Ascending aorta (tissue), 2 donors: Measurements from ENCODE around the gene SAMD13. TPM values are rescaled to one million over a fixed set of nuclear protein-coding genes. Genes with fewer than 3 reads are reported as not detected.

Experiments used
- DNase-seq, 2 donors: peaks; one replicate each; pipeline ENCODE4 v3.0.0-alpha.2; 2019; ENCODE audit warnings: low spot score in 2 of 2
- H3K27ac ChIP-seq, 2 donors: fragments of 200-600 bp; sonication (generic); one replicate each; pipeline ENCODE4 v1.5.1; 2016 to 2017; ENCODE audit warnings: mild to moderate bottlenecking in 1 of 2
- H3K27me3 ChIP-seq: fragments of 200-600 bp; sonication (generic); one replicate; pipeline ENCODE4 v1.5.1; 2017
- H3K36me3 ChIP-seq, 2 donors: fragments of 200-600 bp; sonication (generic); one replicate each; pipeline ENCODE4 v1.5.1; 2016
- H3K4me1 ChIP-seq, 2 donors: fragments of 200-600 bp; sonication (generic); one replicate each; pipeline ENCODE4 v1.5.1; 2016 to 2017; ENCODE audit warnings: mild to moderate bottlenecking in 1 of 2
- H3K4me3 ChIP-seq, 2 donors: fragments of 200-600 bp; sonication (generic); one replicate each; pipeline ENCODE4 v1.5.1; 2016 to 2017; ENCODE audit warnings: mild to moderate bottlenecking in 1 of 2
- H3K9me3 ChIP-seq, 2 donors: fragments of 200-600 bp; sonication (generic); one replicate each; pipeline ENCODE4 v1.5.1; 2016
- intact Hi-C: fragments of 100-400 bp; cut with DNase I; formaldehyde crosslinking; loops from one replicate; pipeline ENCODE4 v1.15.1; 2023
- total RNA-seq: library from RNA; depleted of rRNA; stranded (reverse); fragments of >200 nt; gene quantifications from one replicate; pipeline ENCODE4 v1.1.0, GENCODE V29; 2016
- TF ChIP-seq, protein P1 (sequence below), 3 experiments: fragments of 200-600 bp in 2 of 3; fragments of 450-650 bp in 1 of 3; sonication (generic) in 2 of 3; IDR thresholded peaks; one replicate each; pipeline ENCODE4 v1.5.1; 2016 to 2019; ENCODE audit warnings: antibody characterized with exemption in 3 of 3, mild to moderate bottlenecking in 1 of 3, moderate library complexity in 1 of 3

Gene SAMD13
- total RNA-seq, 1 donor from 2014 or later = not detected

DNA sequence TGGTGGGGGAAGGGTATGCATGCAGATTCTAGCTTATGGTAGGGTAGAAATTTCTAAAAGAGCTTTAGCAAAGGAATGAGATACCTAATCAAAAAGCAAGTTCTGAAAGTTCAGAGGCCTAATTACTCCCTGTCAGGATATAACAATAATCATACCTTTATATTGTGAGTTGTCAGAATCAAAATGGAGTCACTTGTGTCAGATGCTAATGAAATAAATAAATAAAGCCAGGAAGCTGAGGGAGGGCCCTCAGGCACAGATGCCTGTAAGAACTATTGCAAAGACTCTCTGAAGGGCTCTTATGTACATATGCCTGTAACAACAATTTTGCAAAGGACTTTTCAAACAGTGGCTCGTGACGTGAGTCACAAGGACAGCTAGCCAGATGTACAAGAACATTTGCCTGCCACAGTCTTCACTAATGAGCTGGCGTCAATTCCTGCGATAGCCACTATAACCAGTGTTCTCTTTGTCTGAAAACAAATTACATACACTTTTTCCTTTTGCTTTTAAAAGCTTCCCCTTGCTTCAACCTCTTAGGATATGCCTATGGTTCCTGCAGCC is 69.4 kb downstream of the SAMD13 start:
- Histone ChIP-seq H3K4me3 (no peak overlapping the region), H3K27ac (no peak overlapping the region), H3K4me1 (peaks cover 0 to 10% of the 10 kb centered on the region in 2 donors), H3K36me3 (no peaks in the 10 kb centered on the region), H3K27me3 (no peaks in the 10 kb centered on the region), H3K9me3 (no peaks in the 10 kb centered on the region)
- DNase-seq = no peak
- TF ChIP-seq, protein P1, sequence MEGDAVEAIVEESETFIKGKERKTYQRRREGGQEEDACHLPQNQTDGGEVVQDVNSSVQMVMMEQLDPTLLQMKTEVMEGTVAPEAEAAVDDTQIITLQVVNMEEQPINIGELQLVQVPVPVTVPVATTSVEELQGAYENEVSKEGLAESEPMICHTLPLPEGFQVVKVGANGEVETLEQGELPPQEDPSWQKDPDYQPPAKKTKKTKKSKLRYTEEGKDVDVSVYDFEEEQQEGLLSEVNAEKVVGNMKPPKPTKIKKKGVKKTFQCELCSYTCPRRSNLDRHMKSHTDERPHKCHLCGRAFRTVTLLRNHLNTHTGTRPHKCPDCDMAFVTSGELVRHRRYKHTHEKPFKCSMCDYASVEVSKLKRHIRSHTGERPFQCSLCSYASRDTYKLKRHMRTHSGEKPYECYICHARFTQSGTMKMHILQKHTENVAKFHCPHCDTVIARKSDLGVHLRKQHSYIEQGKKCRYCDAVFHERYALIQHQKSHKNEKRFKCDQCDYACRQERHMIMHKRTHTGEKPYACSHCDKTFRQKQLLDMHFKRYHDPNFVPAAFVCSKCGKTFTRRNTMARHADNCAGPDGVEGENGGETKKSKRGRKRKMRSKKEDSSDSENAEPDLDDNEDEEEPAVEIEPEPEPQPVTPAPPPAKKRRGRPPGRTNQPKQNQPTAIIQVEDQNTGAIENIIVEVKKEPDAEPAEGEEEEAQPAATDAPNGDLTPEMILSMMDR (IDR thresholded peaks at IDR 0.05) = no peak
- intact Hi-C loops = no loop called here

DNA sequence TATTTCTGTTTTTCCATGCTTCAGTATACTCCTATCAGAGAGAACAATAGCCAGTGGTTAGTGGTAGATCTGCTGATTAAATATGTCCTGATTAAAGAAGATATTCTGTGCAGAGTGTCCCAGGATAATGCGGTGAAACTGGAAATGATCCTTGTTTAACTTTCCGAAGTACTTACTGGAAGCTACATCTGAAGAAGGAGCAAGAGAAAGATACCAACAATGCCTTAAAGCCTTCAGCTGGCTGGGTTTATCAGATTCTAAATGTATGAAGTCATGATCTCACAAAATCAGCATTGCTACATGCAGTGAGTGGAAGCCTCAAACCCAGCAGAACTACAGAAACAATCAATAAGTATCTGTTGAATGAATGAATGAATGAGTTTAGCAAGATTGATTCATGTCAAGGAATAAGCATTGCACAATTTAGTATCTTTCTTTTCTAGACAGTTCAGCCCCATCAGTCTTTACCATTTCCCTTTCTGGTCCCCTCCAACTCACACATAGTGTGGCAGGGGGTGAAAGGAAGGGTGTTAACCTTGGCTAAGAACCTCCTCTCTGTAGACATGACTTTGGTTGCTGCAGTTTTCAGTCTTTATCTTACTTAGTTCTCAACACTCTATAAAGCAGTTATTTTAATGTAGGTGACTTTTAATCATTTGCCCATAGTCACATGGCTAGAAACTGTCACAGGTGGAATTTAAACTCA is 72.1 kb downstream of the SAMD13 start:
- H3K27ac ChIP-seq = no peak overlapping the region
- intact Hi-C loops = no loop called here

DNA sequence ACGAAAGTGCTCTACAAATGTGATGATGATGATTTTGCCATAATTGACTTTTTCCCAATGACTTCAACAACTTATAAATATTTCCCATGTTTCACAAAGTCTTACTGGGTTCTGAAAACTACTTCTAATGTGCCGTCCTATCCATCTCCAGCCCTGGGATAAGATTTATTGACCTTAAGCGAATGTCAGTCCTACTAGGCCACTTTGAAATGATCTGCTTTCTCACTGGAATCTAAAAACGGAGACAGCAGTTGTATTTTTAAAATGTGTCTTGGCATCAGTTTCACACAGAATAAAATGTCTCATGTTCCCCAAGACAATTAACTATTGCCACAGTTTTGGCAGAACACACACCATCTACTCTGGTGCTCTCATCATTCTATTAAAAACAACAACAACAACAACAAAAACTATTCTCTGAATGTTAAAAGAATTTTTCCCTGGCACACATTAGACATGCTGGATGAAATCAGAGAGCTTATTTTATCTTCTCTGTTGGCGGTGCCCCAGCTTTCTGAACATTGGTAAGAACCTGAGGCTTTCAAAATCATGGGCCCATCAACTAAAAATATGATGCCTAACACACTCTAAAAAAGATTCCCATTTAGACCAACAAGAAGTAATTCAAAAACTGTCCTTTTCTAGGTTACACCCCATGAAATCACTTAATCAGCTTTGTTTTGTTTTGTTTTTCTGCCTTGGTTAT is 73.6 kb downstream of the SAMD13 start:
- Histone ChIP-seq H3K27me3 (no peaks in the 10 kb centered on the region), H3K4me3 (no peak overlapping the region), H3K4me1 (peaks cover 0 to 13% of the 10 kb centered on the region in 2 donors), H3K9me3 (no peaks in the 10 kb centered on the region), H3K36me3 (no peaks in the 10 kb centered on the region), H3K27ac (peak overlapping the region in 1 of 2 donors; percentile 3)
- TF ChIP-seq, protein P1 (IDR thresholded peaks at IDR 0.05) = no peak
- DNase-seq = no peak
- intact Hi-C loops = no loop called here

More for the DNA sequence above, 72.1 kb downstream of the SAMD13 start:
- Histone ChIP-seq H3K36me3 (no peaks in the 10 kb centered on the region), H3K4me3 (no peak overlapping the region), H3K27me3 (no peaks in the 10 kb centered on the region), H3K9me3 (no peaks in the 10 kb centered on the region), H3K4me1 (peaks cover 0 to 13% of the 10 kb centered on the region in 2 donors)
- DNase-seq = no peak
- TF ChIP-seq, protein P1 (IDR thresholded peaks at IDR 0.05) = no peak

DNA sequence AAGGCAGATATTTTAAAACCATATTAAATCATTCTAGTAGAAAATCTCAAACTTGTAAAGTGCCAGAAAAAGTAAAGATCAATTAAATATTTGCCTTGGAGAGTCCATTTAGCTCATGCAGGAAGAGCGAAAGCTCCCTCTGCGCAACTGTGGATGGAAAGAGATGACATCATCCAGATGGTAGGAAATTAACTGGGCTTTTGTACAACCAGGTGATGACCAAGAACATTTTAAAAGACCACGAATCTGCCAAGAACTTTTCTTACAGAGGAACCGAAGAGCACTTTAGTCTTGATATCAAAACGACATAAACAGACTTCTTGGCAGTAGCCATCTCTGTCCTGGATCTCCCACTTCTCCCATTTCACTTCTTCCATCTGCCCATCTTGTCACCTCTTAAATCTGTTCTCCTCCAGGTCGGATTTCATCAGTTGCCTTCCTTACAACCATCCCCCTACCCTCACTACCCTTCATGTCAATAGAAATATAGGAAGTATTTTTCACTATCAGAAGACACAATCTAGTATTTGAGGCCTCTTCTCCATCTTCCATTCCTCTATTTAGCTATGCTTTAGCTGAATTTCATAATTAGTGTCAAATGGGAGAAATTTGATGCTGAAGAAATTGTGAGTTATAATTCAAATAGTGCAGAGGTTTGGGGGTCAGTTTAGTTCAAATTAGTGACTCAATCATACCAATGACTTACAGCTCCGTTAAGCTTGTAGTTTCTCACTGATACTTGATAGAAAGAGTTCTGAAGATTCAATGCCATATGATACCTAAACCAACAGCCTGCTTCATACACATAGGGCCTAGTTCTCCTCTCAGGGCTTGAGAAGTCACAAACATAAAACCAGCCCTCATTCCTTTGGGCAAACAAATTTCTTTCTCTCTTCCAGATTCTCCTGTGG is 74.7 kb downstream of the SAMD13 start:
- no peaks in the 10 kb centered on the region for H3K36me3 ChIP-seq
- H3K27ac ChIP-seq = no peak overlapping the region
- no peak overlapping the region for H3K4me3 ChIP-seq
- intact Hi-C loops = no loop called here
- no peaks in the 10 kb centered on the region for H3K9me3 ChIP-seq
- no peak for DNase-seq
- TF ChIP-seq, protein P1 (IDR thresholded peaks at IDR 0.05) = no peak
- H3K4me1 ChIP-seq = peaks cover 0 to 13% of the 10 kb centered on the region in 2 donors
- no peaks in the 10 kb centered on the region for H3K27me3 ChIP-seq

DNA sequence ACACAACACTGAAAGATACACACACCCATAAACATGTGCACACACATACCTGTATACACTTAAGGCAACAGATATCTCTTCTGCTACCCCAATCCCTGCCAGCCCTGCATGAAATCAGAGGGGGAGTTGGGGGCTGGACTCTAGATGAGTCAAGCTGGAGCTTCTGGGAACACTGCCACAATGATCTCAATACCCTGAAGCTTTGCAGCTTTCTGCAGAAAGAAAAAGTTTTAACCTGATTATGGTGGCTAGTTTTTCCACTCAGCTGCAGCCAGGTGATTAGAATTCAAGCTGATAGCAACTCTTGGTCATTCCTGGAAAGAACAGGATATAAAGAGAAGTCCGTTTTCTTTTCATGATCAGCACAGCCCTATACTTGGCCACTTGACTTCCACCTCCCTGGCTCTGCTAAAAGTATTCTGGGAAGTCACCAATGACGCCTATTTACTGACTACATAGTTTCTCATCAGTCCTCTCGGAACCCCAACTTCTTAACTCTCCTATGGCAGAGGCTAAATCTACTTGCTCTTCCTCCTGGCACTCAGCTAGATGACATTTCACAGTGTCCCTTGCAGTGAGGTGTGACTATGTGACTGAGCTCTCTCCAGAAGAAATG is 76.1 kb downstream of the SAMD13 start:
- DNase-seq = no peak
- intact Hi-C loops = no loop called here
- H3K36me3 ChIP-seq = no peaks in the 10 kb centered on the region
- peaks cover 0 to 13% of the 10 kb centered on the region in 2 donors for H3K4me1 ChIP-seq
- H3K27ac ChIP-seq = no peak overlapping the region
- no peaks in the 10 kb centered on the region for H3K27me3 ChIP-seq
- H3K9me3 ChIP-seq = no peaks in the 10 kb centered on the region
- TF ChIP-seq, protein P1 (IDR thresholded peaks at IDR 0.05) = no peak
- H3K4me3 ChIP-seq = no peak overlapping the region
